Measurements from ENCODE around the gene ANO10. TPM values are rescaled to one million over a fixed set of nuclear protein-coding genes. Genes with fewer than 3 reads are reported as not detected.
"Not testable (repeated sequence)": the region's sequence is repeated elsewhere in the genome, so short reads cannot be mapped to it uniquely, and the experiment has no call there.

The ANO10 gene
- total RNA-seq, 1 donor from 2014 or later, result 46.6 TPM

DNA sequence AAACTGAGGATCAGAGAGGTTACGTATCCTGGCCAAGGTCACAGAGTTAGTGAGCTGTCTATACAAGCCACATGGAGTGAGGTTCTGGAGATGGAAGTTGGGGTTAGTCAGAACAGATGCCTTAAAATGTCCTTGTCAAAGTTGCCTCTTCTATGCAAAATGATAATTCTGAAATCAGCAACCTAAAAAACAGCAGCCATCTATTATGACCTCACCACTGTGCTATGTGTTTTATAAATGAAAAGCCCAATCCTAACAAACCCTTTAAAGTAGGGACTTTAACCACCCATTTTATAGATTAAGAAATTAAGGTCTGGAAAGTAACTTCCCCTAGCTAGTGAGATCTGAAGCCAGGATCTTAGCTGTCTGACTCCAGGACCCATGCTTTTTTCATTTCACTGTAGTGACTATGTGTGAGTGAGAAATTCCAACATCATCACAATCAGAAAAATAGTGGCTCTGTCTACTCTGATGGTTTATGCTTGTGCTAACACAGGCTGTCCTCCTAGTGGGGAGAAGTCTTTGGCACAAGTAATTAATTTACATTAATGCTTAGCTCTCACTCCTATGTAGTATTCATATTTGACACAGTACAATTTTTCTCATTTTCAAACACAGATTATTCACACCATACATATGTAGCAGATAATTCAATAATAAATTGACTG is 143.6 kb downstream of the ANO10 start:
- DNase-seq (ENCODE audit: low spot score), result no peak

DNA sequence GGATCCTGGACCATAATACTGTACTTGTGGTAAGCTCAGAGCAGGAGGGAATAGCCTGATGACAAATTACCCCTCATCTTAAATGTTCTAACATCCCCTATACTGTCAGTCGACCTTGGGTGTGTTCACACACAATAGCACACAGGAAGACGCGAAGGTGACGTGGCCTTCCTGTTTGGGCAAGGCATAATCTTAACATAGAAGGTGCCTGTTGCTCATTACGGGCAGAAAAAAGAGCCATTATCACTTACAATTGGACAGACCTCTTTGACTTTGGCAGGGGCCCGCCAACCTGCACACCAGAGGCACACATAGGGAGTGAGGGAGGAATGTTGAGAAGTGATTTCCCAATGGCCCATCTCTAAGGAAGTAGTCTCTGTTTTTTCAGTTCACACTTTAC is 144.2 kb downstream of the ANO10 start:
- DNase-seq (ENCODE audit: low spot score), result peak; percentile 20

DNA sequence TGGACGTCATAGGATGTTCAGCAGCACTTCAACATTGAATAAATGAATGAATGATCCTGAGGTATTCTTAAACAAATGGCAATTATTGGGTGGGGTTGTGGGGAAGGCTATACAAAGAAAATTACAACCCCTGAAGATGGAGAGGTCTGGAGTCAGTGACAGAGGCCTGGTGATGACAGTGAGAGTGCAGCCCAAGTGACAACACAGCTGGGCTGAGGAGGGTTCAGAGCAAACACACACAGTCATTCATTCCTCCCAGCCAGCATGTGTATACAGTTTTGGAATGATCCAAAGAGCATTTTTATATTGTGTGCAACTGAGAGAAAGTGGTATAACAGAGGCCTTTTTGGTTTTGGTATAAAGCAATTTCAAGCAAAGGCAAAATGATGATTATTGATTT is 148.1 kb downstream of the ANO10 start:
- no peak for DNase-seq (ENCODE audit: low spot score)

- no peak for DNase-seq (ENCODE audit: low spot score)
Measured at GRCh38 chr3:43473244-43473643, 148.6 kb downstream of the ANO10 start.

DNA sequence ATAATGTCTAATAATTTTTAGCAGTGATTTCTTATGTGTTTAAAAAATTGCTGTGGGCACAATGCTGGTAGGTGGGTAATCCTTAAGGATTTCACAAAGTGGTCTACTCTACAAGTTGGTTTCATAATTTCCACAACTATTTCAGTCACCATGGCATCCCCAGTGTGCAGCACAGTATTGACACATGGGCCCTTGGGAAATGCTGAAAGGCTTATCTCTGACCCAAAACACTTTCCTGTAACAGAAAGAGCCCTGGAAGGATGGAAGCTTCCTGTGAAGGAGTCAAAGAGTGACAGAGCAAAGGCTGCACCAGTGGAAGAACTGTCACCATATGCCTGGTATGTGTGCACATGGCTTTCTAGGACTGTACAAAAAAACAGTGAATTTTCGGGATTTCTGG is 153.7 kb downstream of the ANO10 start:
- DNase-seq (ENCODE audit: low spot score), result no peak

GRCh38 chr3:43465109-43465508 is 156.7 kb downstream of the ANO10 start:
- DNase-seq (ENCODE audit: low spot score), result no peak

GRCh38 chr3:43462566-43462965 is 159.2 kb downstream of the ANO10 start:
- DNase-seq (ENCODE audit: low spot score), result not testable (repeated sequence)

GRCh38 chr3:43461345-43461744 is 160.5 kb downstream of the ANO10 start:
- DNase-seq (ENCODE audit: low spot score), result no peak

DNA sequence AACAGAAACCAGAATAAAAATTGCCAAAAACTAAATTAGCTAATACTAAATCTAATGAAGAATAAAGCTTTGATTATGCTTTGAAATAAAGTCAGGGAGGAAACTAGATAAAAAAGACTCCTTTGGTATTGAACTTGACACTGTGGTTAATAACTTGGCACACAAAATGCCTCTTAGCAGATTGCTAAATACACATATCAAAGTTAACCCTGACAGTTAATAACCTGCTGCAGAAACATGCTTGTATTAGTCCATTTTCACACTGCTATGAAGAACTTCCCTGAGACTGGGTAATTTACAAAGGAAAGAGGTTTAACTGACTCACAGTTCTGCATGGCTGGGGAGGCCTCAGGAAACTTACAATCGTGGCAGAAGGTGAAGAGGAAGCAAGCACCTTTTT is 164.8 kb downstream of the ANO10 start:
- not testable (repeated sequence) for DNase-seq (ENCODE audit: low spot score)

DNA sequence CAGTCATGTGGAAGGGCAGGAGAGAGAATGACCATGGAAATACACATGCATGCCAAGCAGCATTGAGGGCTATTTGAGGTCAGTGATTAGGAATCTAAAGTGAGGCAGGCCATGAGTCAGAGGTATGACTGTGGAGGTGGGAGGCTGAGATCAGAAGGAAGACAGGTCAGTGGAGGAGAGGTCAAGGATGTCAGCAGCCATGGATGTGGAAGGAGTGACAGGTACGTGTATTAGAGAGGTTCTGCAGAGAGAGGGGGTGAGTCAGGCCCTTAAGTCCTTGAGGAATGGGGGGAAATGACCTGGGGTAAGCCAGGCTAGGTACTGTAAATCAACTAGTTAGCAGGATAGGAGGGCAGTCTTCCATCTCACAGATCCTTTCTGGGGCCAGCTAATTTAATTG is 166.6 kb downstream of the ANO10 start:
- no peak for DNase-seq (ENCODE audit: low spot score)

- DNase-seq (ENCODE audit: low spot score), result no peak
Measured at GRCh38 chr3:43453981-43454380, 167.8 kb downstream of the ANO10 start.

DNA sequence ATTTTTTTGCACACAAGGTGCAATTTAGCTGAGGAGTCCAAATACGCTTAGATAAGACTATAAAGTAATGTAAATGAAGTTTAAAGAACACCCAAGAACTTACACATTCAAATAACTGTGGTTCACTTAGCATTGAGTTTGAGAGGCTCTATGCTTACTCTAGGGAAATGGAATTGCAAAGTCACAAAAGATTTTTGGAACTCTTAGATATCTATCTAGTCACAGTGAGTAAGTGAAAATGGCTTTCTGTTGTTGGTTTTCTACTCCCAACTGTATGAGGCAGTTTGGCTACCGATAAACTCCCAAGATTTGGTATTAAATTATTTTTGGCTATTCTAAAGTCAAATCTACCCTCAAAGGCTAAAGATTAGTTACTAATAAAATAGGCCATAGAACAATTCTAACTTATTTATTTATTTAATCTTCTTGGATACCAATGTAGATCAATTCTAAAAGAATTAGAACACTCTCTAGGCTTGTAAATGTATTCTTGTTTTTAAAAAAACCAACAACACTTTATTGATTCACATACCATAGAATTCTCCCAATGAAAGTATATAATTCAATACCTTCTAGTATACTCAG is 170.0 kb downstream of the ANO10 start:
- no peak for DNase-seq (ENCODE audit: low spot score)

- no peak for DNase-seq (ENCODE audit: low spot score)
Measured at GRCh38 chr3:43448098-43448497, 173.7 kb downstream of the ANO10 start.

GRCh38 chr3:43445820-43446219 is 176.0 kb downstream of the ANO10 start:
- DNase-seq (ENCODE audit: low spot score), result no peak

GRCh38 chr3:43442872-43443395 is 178.9 kb downstream of the ANO10 start:
- DNase-seq (ENCODE audit: low spot score), result no peak

DNA sequence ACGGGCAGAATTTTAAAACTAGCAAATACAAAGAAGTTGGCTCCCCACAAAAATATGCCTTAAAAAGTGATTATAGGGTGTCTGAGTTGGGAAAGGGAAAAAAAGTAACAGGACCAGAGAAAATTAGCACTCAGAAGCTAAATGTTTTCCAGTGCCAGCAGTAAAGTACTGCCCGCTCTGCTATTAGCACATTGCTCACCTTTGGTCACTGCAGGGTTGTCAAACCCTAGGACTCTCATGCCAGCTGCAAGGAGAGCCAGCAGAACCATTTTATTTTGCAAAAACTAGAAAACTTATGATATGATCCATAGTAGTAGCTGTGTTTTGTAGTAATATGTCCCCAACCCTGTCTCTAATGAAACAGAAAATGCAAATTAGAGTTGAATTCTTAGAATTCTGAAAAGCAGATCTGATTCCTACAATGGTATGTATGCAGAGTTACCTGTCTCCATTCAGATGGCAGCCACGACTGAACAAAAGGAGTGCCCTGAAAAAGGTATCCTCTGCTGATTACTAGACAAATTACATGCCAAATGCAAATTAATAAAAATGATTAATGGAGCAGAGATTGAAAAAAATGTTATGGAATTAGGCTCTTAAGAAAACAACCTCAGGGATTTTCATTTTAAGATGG is 185.2 kb downstream of the ANO10 start:
- DNase-seq (ENCODE audit: low spot score), result no peak

GRCh38 chr3:43435706-43436105 is 186.1 kb downstream of the ANO10 start:
- no peak for DNase-seq (ENCODE audit: low spot score)

- DNase-seq (ENCODE audit: low spot score), result no peak
Measured at GRCh38 chr3:43434431-43434830, 187.4 kb downstream of the ANO10 start.

- no peak for DNase-seq (ENCODE audit: low spot score)
Measured at GRCh38 chr3:43432462-43432861, 189.3 kb downstream of the ANO10 start.

DNA sequence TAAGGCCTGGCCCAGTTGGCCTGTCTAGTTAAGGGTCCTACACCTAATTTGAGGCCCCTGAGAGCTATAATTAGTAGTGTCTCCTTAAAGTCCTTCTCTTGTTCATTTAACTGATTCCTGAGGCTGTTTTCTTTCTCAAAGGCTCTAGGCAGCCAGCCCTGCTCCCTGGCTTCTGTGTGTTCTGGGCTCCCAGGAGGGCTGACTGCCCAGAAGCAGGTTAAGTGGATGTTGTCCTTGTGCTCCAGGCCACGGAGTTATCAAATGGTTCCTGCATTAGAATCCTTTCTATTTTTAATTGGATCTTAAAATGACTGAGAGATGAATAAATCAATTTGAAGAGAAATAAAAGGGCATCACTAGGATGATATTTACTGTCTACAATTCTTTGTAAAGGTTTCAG is 195.4 kb downstream of the ANO10 start:
- DNase-seq (ENCODE audit: low spot score), result no peak

GRCh38 chr3:43425829-43426228 is 196.0 kb downstream of the ANO10 start:
- DNase-seq (ENCODE audit: low spot score), result no peak

DNA sequence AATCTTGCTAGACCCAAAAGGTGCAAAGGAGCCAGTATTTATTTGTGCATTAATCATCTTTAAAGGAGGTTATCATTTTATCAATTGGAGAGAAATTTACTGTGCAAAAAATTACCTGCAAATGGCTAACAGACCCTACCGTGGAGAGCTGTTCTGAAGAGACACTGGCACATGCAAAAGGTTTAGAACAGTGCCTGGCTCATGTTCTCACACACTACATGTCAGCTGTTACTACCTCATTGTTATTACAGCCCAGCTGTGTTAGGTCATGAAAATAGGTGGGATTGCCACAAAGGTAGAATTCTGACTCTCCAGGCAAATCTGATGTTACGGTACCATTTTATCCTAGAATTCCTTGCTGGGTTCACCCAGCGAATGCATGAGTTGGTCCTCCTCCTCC is 198.2 kb downstream of the ANO10 start:
- DNase-seq (ENCODE audit: low spot score), result no peak

GRCh38 chr3:43423142-43423541 is 198.7 kb downstream of the ANO10 start:
- DNase-seq (ENCODE audit: low spot score), result no peak

Data from mucosa of gallbladder (tissue), 1 donor.